ENCODE results near the gene TANC1.

Gene TANC1

DNA sequence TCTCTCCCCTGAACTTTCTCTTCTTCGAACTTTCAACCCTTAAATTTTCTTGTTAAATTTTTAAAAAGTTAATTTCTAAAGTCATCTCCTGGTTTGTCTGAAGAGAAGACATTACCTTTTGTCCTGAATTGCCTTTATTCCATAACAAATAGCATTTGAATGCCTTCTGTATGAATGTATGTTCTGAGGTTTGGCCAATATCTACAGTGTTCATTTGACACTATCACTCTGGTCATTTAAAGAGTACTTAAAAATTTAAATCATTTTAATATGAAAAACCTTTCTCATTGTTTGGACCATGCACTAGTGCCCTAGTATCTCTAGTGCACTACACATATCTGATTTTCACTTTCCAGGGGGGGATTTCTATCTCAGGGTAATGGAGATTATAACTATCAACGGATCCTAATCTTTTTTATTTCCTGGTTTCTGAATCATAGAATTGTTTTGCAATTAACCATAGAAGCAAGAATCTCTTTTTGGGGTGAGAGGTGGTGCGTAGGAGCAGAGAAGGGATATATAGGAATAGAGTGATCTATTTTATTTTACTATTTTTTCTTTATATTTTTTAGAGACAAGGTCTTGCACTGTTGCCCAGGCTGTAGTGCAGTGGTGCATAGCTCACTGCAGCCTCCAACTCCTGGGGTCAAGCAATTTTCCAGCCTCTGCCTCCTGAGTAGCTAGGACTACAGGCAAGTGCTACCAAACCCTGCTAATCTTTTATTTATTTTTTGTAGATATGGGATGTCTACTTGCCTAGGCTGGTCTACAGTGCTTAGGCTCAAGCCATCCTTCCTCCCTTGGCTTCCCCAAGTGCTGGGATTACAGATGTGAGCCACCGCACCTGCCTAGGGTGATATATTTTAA, 25.5 kb downstream of the TANC1 start:
- TF ChIP-seq ZFX (IDR thresholded peaks at IDR 0.05; ENCODE audit: borderline replicate concordance), result no peak
- TF ChIP-seq, protein P1, sequence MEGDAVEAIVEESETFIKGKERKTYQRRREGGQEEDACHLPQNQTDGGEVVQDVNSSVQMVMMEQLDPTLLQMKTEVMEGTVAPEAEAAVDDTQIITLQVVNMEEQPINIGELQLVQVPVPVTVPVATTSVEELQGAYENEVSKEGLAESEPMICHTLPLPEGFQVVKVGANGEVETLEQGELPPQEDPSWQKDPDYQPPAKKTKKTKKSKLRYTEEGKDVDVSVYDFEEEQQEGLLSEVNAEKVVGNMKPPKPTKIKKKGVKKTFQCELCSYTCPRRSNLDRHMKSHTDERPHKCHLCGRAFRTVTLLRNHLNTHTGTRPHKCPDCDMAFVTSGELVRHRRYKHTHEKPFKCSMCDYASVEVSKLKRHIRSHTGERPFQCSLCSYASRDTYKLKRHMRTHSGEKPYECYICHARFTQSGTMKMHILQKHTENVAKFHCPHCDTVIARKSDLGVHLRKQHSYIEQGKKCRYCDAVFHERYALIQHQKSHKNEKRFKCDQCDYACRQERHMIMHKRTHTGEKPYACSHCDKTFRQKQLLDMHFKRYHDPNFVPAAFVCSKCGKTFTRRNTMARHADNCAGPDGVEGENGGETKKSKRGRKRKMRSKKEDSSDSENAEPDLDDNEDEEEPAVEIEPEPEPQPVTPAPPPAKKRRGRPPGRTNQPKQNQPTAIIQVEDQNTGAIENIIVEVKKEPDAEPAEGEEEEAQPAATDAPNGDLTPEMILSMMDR (IDR thresholded peaks at IDR 0.05), result no peak
- H3K27ac ChIP-seq, result no peak overlapping the region

DNA sequence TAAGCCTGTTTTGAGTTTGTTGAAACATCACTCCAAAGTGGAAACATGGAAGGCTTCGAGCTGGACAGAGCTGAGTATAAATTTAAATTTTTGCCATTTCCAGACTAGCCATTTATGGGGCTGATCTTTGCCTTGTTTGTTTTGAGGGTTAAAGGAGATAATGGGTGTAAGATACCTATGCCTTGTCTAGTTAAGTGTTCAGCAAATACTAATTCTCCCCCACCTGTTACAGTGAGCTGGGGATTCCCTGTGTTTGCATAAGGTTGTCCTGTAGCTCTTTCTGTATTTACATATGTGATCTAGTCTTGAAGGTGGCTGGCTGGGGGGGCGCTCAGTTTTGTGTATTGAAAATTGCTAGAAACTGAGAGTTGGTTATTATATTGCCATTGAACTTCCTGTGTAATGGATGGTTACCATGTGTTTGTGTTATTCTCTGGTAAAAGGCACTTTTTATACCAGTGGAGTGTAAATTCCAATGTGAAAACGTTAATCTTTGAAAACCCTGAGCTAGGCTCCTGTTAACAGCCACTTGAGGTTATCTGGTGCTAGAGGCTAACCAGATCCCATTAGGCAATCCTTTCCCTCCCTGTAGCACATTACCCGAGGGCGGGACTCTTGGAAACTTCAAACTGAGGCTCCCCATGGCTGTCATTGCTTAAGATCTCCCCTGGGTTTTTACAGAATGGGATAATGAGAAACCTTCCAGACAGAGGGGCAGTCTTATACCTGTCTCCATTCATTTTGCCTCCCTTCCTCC, 26.7 kb downstream of the TANC1 start:
- TF ChIP-seq, protein P1 (IDR thresholded peaks at IDR 0.05), result no peak
- no peak for TF ChIP-seq ZFX (IDR thresholded peaks at IDR 0.05; ENCODE audit: borderline replicate concordance)
- H3K27ac ChIP-seq, result no peak overlapping the region

DNA sequence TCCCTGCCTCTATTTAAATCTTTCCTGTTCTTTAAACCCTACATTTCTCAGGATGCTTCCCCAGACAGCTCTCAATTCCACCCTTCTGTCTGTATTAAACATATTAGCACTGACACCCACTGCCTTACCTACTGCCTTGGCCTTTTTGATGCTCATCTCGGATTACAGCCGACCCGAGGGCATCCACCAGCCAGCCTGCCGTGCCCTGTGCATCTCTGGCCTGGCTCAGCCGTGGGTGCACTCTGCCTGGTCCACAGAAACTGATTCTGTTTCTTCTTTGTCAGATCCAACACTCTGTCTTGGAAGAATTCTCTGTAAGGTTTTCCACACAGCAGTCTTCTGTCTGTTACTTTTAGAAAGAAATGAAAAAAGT, 27.2 kb downstream of the TANC1 start:
- TF ChIP-seq ZFX (IDR thresholded peaks at IDR 0.05; ENCODE audit: borderline replicate concordance), result no peak
- TF ChIP-seq, protein P1 (IDR thresholded peaks at IDR 0.05), result no peak

GRCh38 chr2:158996378-158996993, 28.0 kb downstream of the TANC1 start:
- no peak for TF ChIP-seq ZFX (IDR thresholded peaks at IDR 0.05; ENCODE audit: borderline replicate concordance)
- TF ChIP-seq, protein P1 (IDR thresholded peaks at IDR 0.05), result peak; percentile 14; the same call in 1 of the 2 replicates

More for the DNA sequence above, 27.2 kb downstream of the TANC1 start:
- no peak overlapping the region for H3K27ac ChIP-seq

GRCh38 chr2:158997037-158997790, 28.8 kb downstream of the TANC1 start:
- no peak overlapping the region for H3K27ac ChIP-seq
- TF ChIP-seq, protein P1 (IDR thresholded peaks at IDR 0.05), result no peak
- TF ChIP-seq ZFX (IDR thresholded peaks at IDR 0.05; ENCODE audit: borderline replicate concordance), result no peak

More at GRCh38 chr2:158996378-158996993, 28.0 kb downstream of the TANC1 start:
- no peak overlapping the region for H3K27ac ChIP-seq

DNA sequence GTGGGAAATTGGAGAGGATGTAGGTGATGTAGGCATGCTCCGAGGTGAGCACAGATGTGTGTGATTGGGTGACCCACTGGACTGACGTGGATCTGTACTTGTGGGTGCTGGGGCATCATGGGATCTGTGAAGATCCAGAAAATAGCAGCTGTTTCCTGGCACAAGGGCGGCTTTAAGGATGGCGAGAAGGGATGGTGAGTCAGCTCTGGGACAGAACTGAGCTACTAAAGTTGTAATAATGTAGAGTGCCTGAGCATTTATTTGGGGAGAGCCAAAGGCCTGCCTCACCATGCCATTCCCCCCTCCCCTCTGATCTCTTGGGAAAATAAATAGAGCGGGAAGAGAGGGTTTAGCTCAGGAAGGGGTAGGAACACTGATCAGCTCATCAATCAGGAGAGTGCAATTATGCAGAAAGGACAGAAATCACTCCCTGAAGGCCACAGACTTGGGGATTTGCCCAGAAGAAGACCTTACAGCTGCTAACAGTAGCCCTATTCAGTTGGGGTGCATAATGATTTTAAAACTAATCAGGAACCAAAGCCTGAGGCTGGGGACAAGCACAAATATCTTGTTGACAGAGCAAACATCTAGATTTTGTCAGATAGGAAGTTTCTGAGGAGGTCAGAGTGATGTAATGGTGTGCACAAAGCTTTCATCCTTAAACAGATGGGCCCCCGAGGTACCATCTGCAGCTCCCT, 30.3 kb downstream of the TANC1 start:
- H3K27ac ChIP-seq, result no peak overlapping the region
- TF ChIP-seq ZFX (IDR thresholded peaks at IDR 0.05; ENCODE audit: borderline replicate concordance), result no peak
- TF ChIP-seq, protein P1 (IDR thresholded peaks at IDR 0.05), result no peak
